H1 (cell line): ENCODE results near the gene EXOG.

Source experiments
- GABPA ChIP-seq: IDR thresholded peaks from 2 replicates; pipeline ENCODE4 v1.6.1; 2011; ENCODE audit warnings: mild to moderate bottlenecking, low read length, moderate library complexity, borderline replicate concordance; ENCODE audit not compliant: insufficient read depth
- MAX ChIP-seq: IDR thresholded peaks from 2 replicates; pipeline ENCODE4 v1.6.1; 2012; ENCODE audit warnings: inconsistent platforms
- TF ChIP-seq, protein P1 (sequence below): IDR thresholded peaks from 2 replicates; pipeline ENCODE4 v1.6.1; 2012; ENCODE audit warnings: low read length, inconsistent platforms

DNA sequence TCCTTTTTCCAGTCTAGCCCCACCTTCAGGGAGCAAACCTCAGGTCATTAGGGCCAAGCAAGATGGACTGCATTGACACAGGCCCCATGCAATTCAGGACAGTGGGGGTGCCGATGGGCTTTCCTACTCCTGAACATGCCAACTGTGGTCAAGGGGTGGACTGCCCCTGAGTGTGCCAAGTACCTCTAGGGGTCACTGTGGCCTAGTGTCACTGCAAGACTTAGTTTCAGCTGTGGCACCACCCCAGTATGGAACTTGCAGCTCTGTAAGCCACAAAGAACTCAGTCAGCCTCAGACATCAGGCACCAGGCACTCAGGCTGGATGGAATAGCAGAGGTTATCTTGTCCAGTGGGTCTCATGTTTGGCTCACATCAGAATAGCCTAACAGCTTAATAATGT lies 32.3 kb downstream of the EXOG start:
- no peak for TF ChIP-seq GABPA
- TF ChIP-seq, protein P1, sequence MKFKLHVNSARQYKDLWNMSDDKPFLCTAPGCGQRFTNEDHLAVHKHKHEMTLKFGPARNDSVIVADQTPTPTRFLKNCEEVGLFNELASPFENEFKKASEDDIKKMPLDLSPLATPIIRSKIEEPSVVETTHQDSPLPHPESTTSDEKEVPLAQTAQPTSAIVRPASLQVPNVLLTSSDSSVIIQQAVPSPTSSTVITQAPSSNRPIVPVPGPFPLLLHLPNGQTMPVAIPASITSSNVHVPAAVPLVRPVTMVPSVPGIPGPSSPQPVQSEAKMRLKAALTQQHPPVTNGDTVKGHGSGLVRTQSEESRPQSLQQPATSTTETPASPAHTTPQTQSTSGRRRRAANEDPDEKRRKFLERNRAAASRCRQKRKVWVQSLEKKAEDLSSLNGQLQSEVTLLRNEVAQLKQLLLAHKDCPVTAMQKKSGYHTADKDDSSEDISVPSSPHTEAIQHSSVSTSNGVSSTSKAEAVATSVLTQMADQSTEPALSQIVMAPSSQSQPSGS = no peak
- no peak for TF ChIP-seq MAX
